HepG2 (cell line): ENCODE measurements around the gene URGCP. TPM values are rescaled to one million over a fixed set of nuclear protein-coding genes. Genes with fewer than 3 reads are reported as not detected.

Experiments
- CC2D1A ChIP-seq: sonication (generic); formaldehyde crosslinking; IDR thresholded peaks from 2 replicates; pipeline ENCODE4 v1.8.1; 2023; ENCODE audit warnings: mild to moderate bottlenecking, missing genetic modification reagents
- ELF4 ChIP-seq: sonication (generic); formaldehyde crosslinking; IDR thresholded peaks from 2 replicates; pipeline ENCODE4 v1.5.0; 2020; ENCODE audit warnings: missing genetic modification reagents, mild to moderate bottlenecking, moderate library complexity, borderline replicate concordance
- IRF2 ChIP-seq: IDR thresholded peaks from 2 replicates; pipeline ENCODE4 v1.6.1; 2018; ENCODE audit warnings: missing genetic modification reagents, missing compliant biosample characterization
- RBM22 ChIP-seq: fragments of 200-400 bp; formaldehyde crosslinking; optimal IDR thresholded peaks from 2 replicates; pipeline ENCODE3; 2017; ENCODE audit warnings: mild to moderate bottlenecking, low read length, moderate library complexity
- SMYD3 ChIP-seq: sonication (generic); formaldehyde crosslinking; IDR thresholded peaks from 2 replicates; pipeline ENCODE4 v1.8.1; 2023; ENCODE audit warnings: mild to moderate bottlenecking, missing genetic modification reagents
- SRSF9 ChIP-seq: fragments of 200-400 bp; formaldehyde crosslinking; IDR thresholded peaks from 2 replicates; pipeline ENCODE4 v1.6.1; 2018; ENCODE audit warnings: borderline replicate concordance, mild to moderate bottlenecking, low read depth, low read length; ENCODE audit not compliant: insufficient read depth, poor library complexity, severe bottlenecking
- TBL1XR1 ChIP-seq: fragments of 150-350 bp; IDR thresholded peaks from 2 replicates; pipeline ENCODE4 v1.6.1; 2014; ENCODE audit warnings: borderline replicate concordance, low read length; ENCODE audit not compliant: partially characterized antibody
- TCF7L2 ChIP-seq: IDR thresholded peaks from 2 replicates; pipeline ENCODE4 v1.6.1; 2011; ENCODE audit warnings: mild to moderate bottlenecking, low read depth, low read length, moderate library complexity
- THAP11 ChIP-seq: IDR thresholded peaks from 2 replicates; pipeline ENCODE4 v1.6.1; 2016; ENCODE audit warnings: missing biosample characterization, missing genetic modification reagents
- ZFP36 ChIP-seq: fragments of 150-350 bp; IDR thresholded peaks from 2 replicates; pipeline ENCODE4 v1.6.1; 2018; ENCODE audit warnings: borderline replicate concordance, low read length, low read depth; ENCODE audit not compliant: partially characterized antibody
- ZNF331 ChIP-seq: sonication (generic); formaldehyde crosslinking; IDR thresholded peaks from 2 replicates; pipeline ENCODE4 v1.4.0; 2020; ENCODE audit warnings: missing genetic modification reagents
- ZNF343 ChIP-seq: sonication (generic); formaldehyde crosslinking; IDR thresholded peaks from 2 replicates; pipeline ENCODE4 v1.4.0; 2020; ENCODE audit warnings: mild to moderate bottlenecking, missing genetic modification reagents
- ZNF446 ChIP-seq: sonication (generic); formaldehyde crosslinking; IDR thresholded peaks from 2 replicates; pipeline ENCODE4 v1.5.0; 2020; ENCODE audit warnings: mild to moderate bottlenecking, missing genetic modification reagents
- ZNF737 ChIP-seq: sonication (generic); formaldehyde crosslinking; IDR thresholded peaks from 2 replicates; pipeline ENCODE4 v1.5.0; 2020; ENCODE audit warnings: missing genetic modification reagents, mild to moderate bottlenecking, borderline replicate concordance
- ZNF883 ChIP-seq: sonication (generic); formaldehyde crosslinking; IDR thresholded peaks from 2 replicates; pipeline ENCODE4 v1.5.1; 2020; ENCODE audit warnings: mild to moderate bottlenecking, missing genetic modification reagents; ENCODE audit errors: not compliant biosample characterization
- polyA plus RNA-seq, 8 experiments: library from polyadenylated mRNA; depleted of rRNA in 3 of 8; stranded (reverse) in 7 of 8; unstranded in 1 of 8; fragments of >200 nt; fragmentation: Illumina TruSeq in 4 of 8; extraction: Trizol in 4 of 8; gene quantifications; 2 replicates each; pipeline versions ENCODE4 v1.2.1 to v1.2.3, GENCODE V29; 2011 to 2016; ENCODE audit warnings: low read depth in 4 of 8, missing spikeins in 1 of 8, mixed read lengths in 1 of 8; ENCODE audit not compliant: insufficient read depth in 1 of 8
- total RNA-seq, 5 experiments: library from RNA; depleted of rRNA; stranded (reverse); fragments of >200 nt; fragmentation: Illumina TruSeq; extraction: Trizol; gene quantifications; 2 replicates each; pipeline ENCODE4 v1.2.3, GENCODE V29; 2016; ENCODE audit warnings: low read depth in 1 of 5
- TF ChIP-seq, protein P1 (sequence below): sonication (generic); formaldehyde crosslinking; IDR thresholded peaks from 2 replicates; pipeline ENCODE4 v1.4.0; 2020; ENCODE audit warnings: missing genetic modification reagents, mild to moderate bottlenecking, borderline replicate concordance
- TF ChIP-seq, protein P2 (sequence below): IDR thresholded peaks from 2 replicates; pipeline ENCODE4 v1.6.1; 2012; ENCODE audit warnings: low read length, improper control_type of control experiment
- TF ChIP-seq, protein P3 (sequence below): sonication (generic); formaldehyde crosslinking; IDR thresholded peaks from 2 replicates; pipeline ENCODE4 v1.4.0; 2020; ENCODE audit warnings: low read depth, mild to moderate bottlenecking, missing genetic modification reagents
- TF ChIP-seq, protein P4 (sequence below): IDR thresholded peaks from 2 replicates; pipeline ENCODE4 v1.6.1; 2016; ENCODE audit warnings: missing compliant biosample characterization, missing genetic modification reagents, borderline replicate concordance
- TF ChIP-seq, protein P5 (sequence below): sonication (generic); formaldehyde crosslinking; IDR thresholded peaks from 2 replicates; pipeline ENCODE4 v1.4.0; 2020; ENCODE audit warnings: missing genetic modification reagents

URGCP gene
- total and polyA plus RNA-seq, 2 of the 13 experiments (the other 11 are each of a cell fraction or from before 2014, with no cell fraction given): 22.3 to 25.8 TPM

DNA sequence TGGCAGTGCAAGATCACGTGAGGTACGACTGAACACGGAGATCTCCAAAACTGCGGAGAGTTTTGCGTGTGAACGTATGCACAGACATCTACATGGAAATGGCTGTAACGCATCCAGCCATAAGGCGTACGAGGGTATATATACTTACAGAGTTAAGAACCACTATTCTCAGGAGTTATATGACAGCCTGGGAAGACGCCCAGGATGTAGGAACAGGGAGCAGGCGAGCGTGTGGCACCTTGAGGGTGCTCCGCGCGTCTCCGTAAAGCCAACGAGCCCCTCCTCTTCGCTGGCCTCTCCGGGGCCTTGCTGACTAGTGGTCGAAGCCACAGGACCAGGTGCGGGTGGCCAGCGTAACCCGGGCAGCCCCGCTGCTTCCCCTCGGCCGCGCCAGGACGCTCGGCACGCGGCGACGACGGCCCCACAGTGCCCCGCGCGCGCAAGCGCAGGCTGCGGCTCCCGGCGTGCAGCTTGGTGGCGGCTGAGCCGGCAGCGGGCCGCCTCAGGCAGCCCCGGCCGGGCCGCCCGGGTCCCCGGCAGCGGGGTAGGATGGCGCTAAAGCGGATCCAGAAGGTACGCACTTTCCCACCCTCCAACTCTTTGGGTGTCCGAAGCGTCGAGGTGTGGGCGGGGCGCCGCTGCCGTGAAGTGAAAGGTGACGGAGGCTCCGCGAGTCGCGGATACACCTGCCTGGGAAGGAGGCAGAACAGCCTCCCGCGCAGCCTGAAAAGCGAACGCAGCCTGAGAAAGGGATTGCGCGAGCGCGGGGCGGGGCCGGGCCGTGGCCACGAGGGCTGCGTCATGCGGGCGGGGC, 19.8 kb upstream of the URGCP start, which contains the start of gene UBE2D4 (continued):
- TF ChIP-seq, protein P1, sequence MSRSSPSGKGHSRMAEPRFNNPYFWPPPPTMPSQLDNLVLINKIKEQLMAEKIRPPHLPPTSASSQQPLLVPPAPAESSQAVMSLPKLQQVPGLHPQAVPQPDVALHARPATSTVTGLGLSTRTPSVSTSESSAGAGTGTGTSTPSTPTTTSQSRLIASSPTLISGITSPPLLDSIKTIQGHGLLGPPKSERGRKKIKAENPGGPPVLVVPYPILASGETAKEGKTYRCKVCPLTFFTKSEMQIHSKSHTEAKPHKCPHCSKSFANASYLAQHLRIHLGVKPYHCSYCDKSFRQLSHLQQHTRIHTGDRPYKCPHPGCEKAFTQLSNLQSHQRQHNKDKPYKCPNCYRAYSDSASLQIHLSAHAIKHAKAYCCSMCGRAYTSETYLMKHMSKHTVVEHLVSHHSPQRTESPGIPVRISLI: peak; percentile 40; the same call in 1 of the 2 replicates
- TF ChIP-seq ZNF883 (CRISPR knock-in tag): peak; percentile 80
- peak; percentile 100 for TF ChIP-seq ZNF343 (CRISPR knock-in tag)
- TF ChIP-seq, protein P2, sequence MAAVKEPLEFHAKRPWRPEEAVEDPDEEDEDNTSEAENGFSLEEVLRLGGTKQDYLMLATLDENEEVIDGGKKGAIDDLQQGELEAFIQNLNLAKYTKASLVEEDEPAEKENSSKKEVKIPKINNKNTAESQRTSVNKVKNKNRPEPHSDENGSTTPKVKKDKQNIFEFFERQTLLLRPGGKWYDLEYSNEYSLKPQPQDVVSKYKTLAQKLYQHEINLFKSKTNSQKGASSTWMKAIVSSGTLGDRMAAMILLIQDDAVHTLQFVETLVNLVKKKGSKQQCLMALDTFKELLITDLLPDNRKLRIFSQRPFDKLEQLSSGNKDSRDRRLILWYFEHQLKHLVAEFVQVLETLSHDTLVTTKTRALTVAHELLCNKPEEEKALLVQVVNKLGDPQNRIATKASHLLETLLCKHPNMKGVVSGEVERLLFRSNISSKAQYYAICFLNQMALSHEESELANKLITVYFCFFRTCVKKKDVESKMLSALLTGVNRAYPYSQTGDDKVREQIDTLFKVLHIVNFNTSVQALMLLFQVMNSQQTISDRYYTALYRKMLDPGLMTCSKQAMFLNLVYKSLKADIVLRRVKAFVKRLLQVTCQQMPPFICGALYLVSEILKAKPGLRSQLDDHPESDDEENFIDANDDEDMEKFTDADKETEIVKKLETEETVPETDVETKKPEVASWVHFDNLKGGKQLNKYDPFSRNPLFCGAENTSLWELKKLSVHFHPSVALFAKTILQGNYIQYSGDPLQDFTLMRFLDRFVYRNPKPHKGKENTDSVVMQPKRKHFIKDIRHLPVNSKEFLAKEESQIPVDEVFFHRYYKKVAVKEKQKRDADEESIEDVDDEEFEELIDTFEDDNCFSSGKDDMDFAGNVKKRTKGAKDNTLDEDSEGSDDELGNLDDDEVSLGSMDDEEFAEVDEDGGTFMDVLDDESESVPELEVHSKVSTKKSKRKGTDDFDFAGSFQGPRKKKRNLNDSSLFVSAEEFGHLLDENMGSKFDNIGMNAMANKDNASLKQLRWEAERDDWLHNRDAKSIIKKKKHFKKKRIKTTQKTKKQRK: no peak
- TF ChIP-seq CC2D1A (CRISPR knock-in tag): no peak
- no peak for TF ChIP-seq ZNF737
- peak; percentile 71 for TF ChIP-seq THAP11 (CRISPR knock-in tag)
- TF ChIP-seq ELF4: peak; percentile 63; the same call in 1 of the 2 replicates
- TF ChIP-seq ZNF331 (CRISPR knock-in tag): peak; percentile 72
- TF ChIP-seq, protein P3, sequence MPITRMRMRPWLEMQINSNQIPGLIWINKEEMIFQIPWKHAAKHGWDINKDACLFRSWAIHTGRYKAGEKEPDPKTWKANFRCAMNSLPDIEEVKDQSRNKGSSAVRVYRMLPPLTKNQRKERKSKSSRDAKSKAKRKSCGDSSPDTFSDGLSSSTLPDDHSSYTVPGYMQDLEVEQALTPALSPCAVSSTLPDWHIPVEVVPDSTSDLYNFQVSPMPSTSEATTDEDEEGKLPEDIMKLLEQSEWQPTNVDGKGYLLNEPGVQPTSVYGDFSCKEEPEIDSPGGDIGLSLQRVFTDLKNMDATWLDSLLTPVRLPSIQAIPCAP (CRISPR knock-in tag): no peak
- peak; percentile 86; the same call in 1 of the 2 replicates for TF ChIP-seq ZNF446 (CRISPR knock-in tag)
- TF ChIP-seq TCF7L2: no peak
- TF ChIP-seq TBL1XR1: peak; percentile 42
- peak; percentile 36; the same call in 1 of the 2 replicates for TF ChIP-seq IRF2 (CRISPR knock-in tag)
- TF ChIP-seq, protein P4, sequence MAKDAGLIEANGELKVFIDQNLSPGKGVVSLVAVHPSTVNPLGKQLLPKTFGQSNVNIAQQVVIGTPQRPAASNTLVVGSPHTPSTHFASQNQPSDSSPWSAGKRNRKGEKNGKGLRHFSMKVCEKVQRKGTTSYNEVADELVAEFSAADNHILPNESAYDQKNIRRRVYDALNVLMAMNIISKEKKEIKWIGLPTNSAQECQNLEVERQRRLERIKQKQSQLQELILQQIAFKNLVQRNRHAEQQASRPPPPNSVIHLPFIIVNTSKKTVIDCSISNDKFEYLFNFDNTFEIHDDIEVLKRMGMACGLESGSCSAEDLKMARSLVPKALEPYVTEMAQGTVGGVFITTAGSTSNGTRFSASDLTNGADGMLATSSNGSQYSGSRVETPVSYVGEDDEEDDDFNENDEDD (CRISPR knock-in tag): peak; percentile 85
- no peak for TF ChIP-seq RBM22
- TF ChIP-seq, protein P5, sequence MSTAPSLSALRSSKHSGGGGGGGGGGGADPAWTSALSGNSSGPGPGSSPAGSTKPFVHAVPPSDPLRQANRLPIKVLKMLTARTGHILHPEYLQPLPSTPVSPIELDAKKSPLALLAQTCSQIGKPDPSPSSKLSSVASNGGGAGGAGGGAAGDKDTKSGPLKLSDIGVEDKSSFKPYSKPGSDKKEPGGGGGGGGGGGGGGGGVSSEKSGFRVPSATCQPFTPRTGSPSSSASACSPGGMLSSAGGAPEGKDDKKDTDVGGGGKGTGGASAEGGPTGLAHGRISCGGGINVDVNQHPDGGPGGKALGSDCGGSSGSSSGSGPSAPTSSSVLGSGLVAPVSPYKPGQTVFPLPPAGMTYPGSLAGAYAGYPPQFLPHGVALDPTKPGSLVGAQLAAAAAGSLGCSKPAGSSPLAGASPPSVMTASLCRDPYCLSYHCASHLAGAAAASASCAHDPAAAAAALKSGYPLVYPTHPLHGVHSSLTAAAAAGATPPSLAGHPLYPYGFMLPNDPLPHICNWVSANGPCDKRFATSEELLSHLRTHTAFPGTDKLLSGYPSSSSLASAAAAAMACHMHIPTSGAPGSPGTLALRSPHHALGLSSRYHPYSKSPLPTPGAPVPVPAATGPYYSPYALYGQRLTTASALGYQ: no peak; the same call in 1 of the 2 replicates
- no peak for TF ChIP-seq ZFP36
- no peak for TF ChIP-seq SRSF9
- 0 out of 2 replicates have a peak, but pooled peaks have one; percentile 38 for TF ChIP-seq SMYD3 (CRISPR knock-in tag)
